ENCODE data around the gene TSPAN14.

- TF ChIP-seq CTCF (IDR thresholded peaks at IDR 0.05) (no peak), POLR2A (IDR thresholded peaks at IDR 0.05) (no peak)
Measured at GRCh38 chr10:80540136-80540535, 86.0 kb downstream of the TSPAN14 start.

Measured in lower leg skin (tissue), 3 donors.